ENCODE measurements around the gene SULT1A2. TPM values are rescaled to one million over a fixed set of nuclear protein-coding genes. Genes with fewer than 3 reads are reported as not detected.

SULT1A2 gene
- polyA plus RNA-seq, 1 donor (not counting 4 experiments of a cell fraction or from before 2014, with no cell fraction given) = not detected

GRCh38 chr16:28590384-28591340 lies 6.2 kb downstream of the SULT1A2 start:
- no peaks in the 10 kb centered on the region for H3K9me3 ChIP-seq (ENCODE audit: control insufficient read depth, low read depth, low read length)
- H3K9ac ChIP-seq (ENCODE audit: control insufficient read depth, extremely low read depth, insufficient read depth, low read length) = no peak overlapping the region
- no peak for TF ChIP-seq CTCF (optimal IDR thresholded peaks at IDR 0.05 in 1 of 3, IDR thresholded peaks at IDR 0.05 in 1 of 3, conservative IDR thresholded peaks at IDR 0.05 in 1 of 3; ENCODE audit: extremely low read depth in 1 of 3, insufficient read depth in 2 of 3, low read length in 3 of 3)
- TF ChIP-seq EZH2 (IDR thresholded peaks at IDR 0.05; ENCODE audit: low read length) = no peak
- peaks cover 6% of the 10 kb centered on the region for H3K4me1 ChIP-seq (ENCODE audit: control insufficient read depth, extremely low read depth, insufficient read depth, low read length)
- H3K4me3 ChIP-seq (ENCODE audit: control insufficient read depth in 2 of 3, extremely low read depth in 1 of 3, insufficient read depth in 2 of 3, low read depth in 1 of 3, low read length in 3 of 3) = no peak overlapping the region
- no peak overlapping the region for H3K4me2 ChIP-seq (ENCODE audit: control insufficient read depth, extremely low read depth, insufficient read depth, low read depth, low read length)
- H3K27ac ChIP-seq (ENCODE audit: control insufficient read depth, insufficient read depth, low read length) = no peak overlapping the region
- no peaks in the 10 kb centered on the region for H3K79me2 ChIP-seq (ENCODE audit: control insufficient read depth, insufficient read depth, low read length)
- no peak for DNase-seq (ENCODE audit: low read depth, low spot score)
- dilution Hi-C loops (cut with MboI; ENCODE audit: extremely low pct_ligation_motif_present, low sequenced_read_pairs) = no loop called here
- no peaks in the 10 kb centered on the region for H3K9me1 ChIP-seq (ENCODE audit: control insufficient read depth, extremely low read depth, insufficient read depth, low read length)
- H2AFZ ChIP-seq (ENCODE audit: control insufficient read depth, low read length) = no peak overlapping the region
- H3K36me3 ChIP-seq (ENCODE audit: control insufficient read depth in 2 of 2, extremely low read depth in 1 of 2, insufficient read depth in 2 of 2, low read length in 2 of 2) = peaks cover 2 to 6% of the 10 kb centered on the region in 2 experiments
- no peaks in the 10 kb centered on the region for H4K20me1 ChIP-seq (ENCODE audit: control insufficient read depth, extremely low read depth, insufficient read depth, low read length)
- FAIRE-seq = no peak
- no peaks in the 10 kb centered on the region for H3K27me3 ChIP-seq (ENCODE audit: control insufficient read depth, extremely low read depth, insufficient read depth, low read length)

GRCh38 chr16:28589930-28590329 lies 6.9 kb downstream of the SULT1A2 start:
- TF ChIP-seq EZH2 (IDR thresholded peaks at IDR 0.05; ENCODE audit: low read length) (no peak), CTCF (optimal IDR thresholded peaks at IDR 0.05 in 1 of 3, IDR thresholded peaks at IDR 0.05 in 1 of 3, conservative IDR thresholded peaks at IDR 0.05 in 1 of 3; ENCODE audit: extremely low read depth in 1 of 3, insufficient read depth in 2 of 3, low read length in 3 of 3) (no peak)
- Histone ChIP-seq H2AFZ (ENCODE audit: control insufficient read depth, low read length) (no peak overlapping the region), H3K9me3 (ENCODE audit: control insufficient read depth, low read depth, low read length) (no peaks in the 10 kb centered on the region), H3K9ac (ENCODE audit: control insufficient read depth, extremely low read depth, insufficient read depth, low read length) (no peak overlapping the region), H3K36me3 (ENCODE audit: control insufficient read depth in 2 of 2, extremely low read depth in 1 of 2, insufficient read depth in 2 of 2, low read length in 2 of 2) (peaks cover 5 to 6% of the 10 kb centered on the region in 2 experiments), H3K9me1 (ENCODE audit: control insufficient read depth, extremely low read depth, insufficient read depth, low read length) (no peaks in the 10 kb centered on the region), H3K79me2 (ENCODE audit: control insufficient read depth, insufficient read depth, low read length) (no peaks in the 10 kb centered on the region), H3K4me3 (ENCODE audit: control insufficient read depth in 2 of 3, extremely low read depth in 1 of 3, insufficient read depth in 2 of 3, low read depth in 1 of 3, low read length in 3 of 3) (no peak overlapping the region), H3K4me2 (ENCODE audit: control insufficient read depth, extremely low read depth, insufficient read depth, low read depth, low read length) (no peak overlapping the region), H3K27ac (ENCODE audit: control insufficient read depth, insufficient read depth, low read length) (no peak overlapping the region), H4K20me1 (ENCODE audit: control insufficient read depth, extremely low read depth, insufficient read depth, low read length) (no peaks in the 10 kb centered on the region), H3K4me1 (ENCODE audit: control insufficient read depth, extremely low read depth, insufficient read depth, low read length) (peaks cover 6% of the 10 kb centered on the region), H3K27me3 (ENCODE audit: control insufficient read depth, extremely low read depth, insufficient read depth, low read length) (no peaks in the 10 kb centered on the region)
- dilution Hi-C loops (cut with MboI; ENCODE audit: extremely low pct_ligation_motif_present, low sequenced_read_pairs) = no loop called here
- FAIRE-seq = no peak
- DNase-seq (ENCODE audit: low read depth, low spot score) = no peak

Measured in keratinocyte (primary cell).